HepG2 (cell line): Measurements from ENCODE around the gene PGAP3. TPM values are rescaled to one million over a fixed set of nuclear protein-coding genes. Genes with fewer than 3 reads are reported as not detected.

Experiments
- ATAC-seq: fragments of 200-7000 bp; cut with Tn5 transposase; 3 replicates; pipeline ENCODE4 v1.9.1; 2020; ENCODE audit warnings: mild to moderate bottlenecking, moderate library complexity
- BruUV-seq: library from RNA; stranded (reverse); fragments of 400-500 nt; replicated peaks from 2 replicates; lab custom pipeline; 2021; lab: Mats Ljungman, UMichigan
- CTCF ChIA-PET: fragments of 300-600 bp; formaldehyde crosslinking; extraction: SDS; loops from one replicate; lab custom pipeline; 2021; ENCODE audit warnings: low total read pairs, inconsistent platforms, low intra/inter-chr PET ratio; lab: Yijun Ruan, JAX
- POLR2A ChIA-PET: fragments of 350-600 bp; sonication (Branson Sonifier 250); formaldehyde crosslinking; loops from one replicate; lab custom pipeline; 2020; ENCODE audit warnings: antibody characterized with exemption, inconsistent platforms; lab: Yijun Ruan, JAX
- DNase-seq: peaks from one replicate; pipeline ENCODE4 v3.0.0-alpha.2; 2015; ENCODE audit warnings: low spot score
- FAIRE-seq: peaks from 3 replicates; lab custom pipeline; 2011; peaks lifted over from hg19 to GRCh38; lab: Jason Lieb, UNC
- H2AFZ ChIP-seq: one replicate; pipeline ENCODE4 v1.6.1; 2011; ENCODE audit warnings: low read length, inconsistent platforms
- H3K27ac ChIP-seq: fragments of 300-600 bp; 3 replicates; pipeline ENCODE4 v1.8.0; 2011; ENCODE audit warnings: mixed run types, mild to moderate bottlenecking, mixed read lengths, low read length, inconsistent platforms; ENCODE audit not compliant: insufficient read depth; ENCODE audit errors: extremely low read length
- H3K27me3 ChIP-seq, 2 experiments: fragments of 200-600 bp in 1 of 2; 2 replicates in 1 of 2; 3 replicates in 1 of 2; pipeline versions ENCODE4 v1.6.0 to v1.8.0; 2011; ENCODE audit warnings: low read length in 2 of 2, mild to moderate bottlenecking in 2 of 2, moderate library complexity in 2 of 2, inconsistent platforms in 1 of 2; ENCODE audit not compliant: insufficient read depth in 2 of 2, control insufficient read depth in 1 of 2
- H3K36me3 ChIP-seq, 2 experiments: fragments of 200-600 bp in 1 of 2; replicated peaks in 1 of 2; 2 replicates in 1 of 2; 3 replicates in 1 of 2; pipeline versions ENCODE4 v1.5.1 to v1.8.0; 2011; ENCODE audit warnings: low read length in 2 of 2, inconsistent platforms in 1 of 2; ENCODE audit not compliant: insufficient read depth in 2 of 2, control insufficient read depth in 1 of 2
- H3K4me1 ChIP-seq: 2 replicates; pipeline ENCODE4 v1.5.1; 2012; ENCODE audit warnings: low read length, inconsistent platforms; ENCODE audit not compliant: insufficient read depth
- H3K4me2 ChIP-seq: 2 replicates; pipeline ENCODE4 v1.6.0; 2011; ENCODE audit warnings: low read depth, low read length, inconsistent platforms
- H3K4me3 ChIP-seq, 3 experiments: fragments of 200-600 bp in 1 of 3; sonication (generic), shearing (Covaris generic) in 1 of 3; replicated peaks in 1 of 3; 2 replicates each; pipeline ENCODE4 v1.5.1; 2011 to 2016; ENCODE audit warnings: low read length in 3 of 3, inconsistent platforms in 2 of 3, low read depth in 2 of 3, mild to moderate bottlenecking in 2 of 3, control low read depth in 1 of 3, mixed read lengths in 1 of 3; ENCODE audit not compliant: insufficient read depth in 1 of 3
- H3K79me2 ChIP-seq: one replicate; pipeline ENCODE4 v1.6.1; 2011; ENCODE audit warnings: low read length, inconsistent platforms; ENCODE audit not compliant: insufficient read depth
- H3K9ac ChIP-seq: 2 replicates; pipeline ENCODE4 v1.6.0; 2011; ENCODE audit warnings: mild to moderate bottlenecking, low read depth, low read length, inconsistent platforms; ENCODE audit not compliant: insufficient read depth
- H3K9me3 ChIP-seq: 2 replicates; pipeline ENCODE4 v1.5.1; 2012; ENCODE audit warnings: mild to moderate bottlenecking, low read length
- H4K20me1 ChIP-seq: 2 replicates; pipeline ENCODE4 v1.6.0; 2011; ENCODE audit warnings: inconsistent platforms, mild to moderate bottlenecking, low read length, moderate library complexity; ENCODE audit not compliant: insufficient read depth
- ATF4 ChIP-seq, 2 experiments: fragments of 450-650 bp in 1 of 2; sonication (generic) in 1 of 2; formaldehyde crosslinking; IDR thresholded peaks; 2 replicates each; pipeline versions ENCODE4 v1.5.0 to v1.8.0; 2020 to 2022; ENCODE audit warnings: mild to moderate bottlenecking in 1 of 2, missing genetic modification reagents in 1 of 2
- FOXJ3 ChIP-seq: sonication (generic); formaldehyde crosslinking; IDR thresholded peaks from 2 replicates; pipeline ENCODE4 v1.4.0; 2020; ENCODE audit warnings: missing genetic modification reagents, mild to moderate bottlenecking, borderline replicate concordance
- KDM1A ChIP-seq: IDR thresholded peaks from 2 replicates; pipeline ENCODE4 v1.6.1; 2016; ENCODE audit warnings: missing compliant biosample characterization
- KLF9 ChIP-seq: IDR thresholded peaks from 2 replicates; pipeline ENCODE4 v1.6.1; 2016; ENCODE audit warnings: low read depth
- MTA1 ChIP-seq: sonication (generic); formaldehyde crosslinking; IDR thresholded peaks from 2 replicates; pipeline ENCODE4 v1.4.0; 2020; ENCODE audit warnings: missing genetic modification reagents, mild to moderate bottlenecking, borderline replicate concordance
- MXD1 ChIP-seq: sonication (generic); formaldehyde crosslinking; IDR thresholded peaks from 2 replicates; pipeline ENCODE4 v1.4.0; 2020; ENCODE audit warnings: mild to moderate bottlenecking, missing genetic modification reagents
- NCOA1 ChIP-seq: sonication (generic); formaldehyde crosslinking; IDR thresholded peaks from 2 replicates; pipeline ENCODE4 v1.9.0; 2021; ENCODE audit warnings: missing genetic modification reagents
- NFYB ChIP-seq: sonication (generic); formaldehyde crosslinking; IDR thresholded peaks from 2 replicates; pipeline ENCODE4 v1.4.0; 2020; ENCODE audit warnings: missing genetic modification reagents
- POLR2AphosphoS2 ChIP-seq: IDR thresholded peaks from 2 replicates; pipeline ENCODE4 v1.6.1; 2011; ENCODE audit warnings: low read depth, low read length, improper control_type of control experiment
- SP1 ChIP-seq, 2 experiments: fragments of 450-650 bp in 1 of 2; sonication (generic) in 1 of 2; formaldehyde crosslinking in 1 of 2; IDR thresholded peaks; 2 replicates each; pipeline versions ENCODE4 v1.4.0 to v1.6.1; 2016 to 2020; ENCODE audit warnings: missing genetic modification reagents in 1 of 2
- SP140L ChIP-seq: sonication (generic); formaldehyde crosslinking; IDR thresholded peaks from 2 replicates; pipeline ENCODE4 v1.4.0; 2020; ENCODE audit warnings: missing genetic modification reagents, borderline replicate concordance
- TCF7 ChIP-seq: sonication (generic); IDR thresholded peaks from 2 replicates; pipeline ENCODE4 v1.6.1; 2016; ENCODE audit warnings: antibody characterized with exemption, low read depth
- ZNF530 ChIP-seq: sonication (generic); formaldehyde crosslinking; IDR thresholded peaks from 2 replicates; pipeline ENCODE4 v1.5.0; 2020; ENCODE audit warnings: low read depth, mild to moderate bottlenecking, missing genetic modification reagents
- ZSCAN20 ChIP-seq: sonication (generic); formaldehyde crosslinking; IDR thresholded peaks from 2 replicates; pipeline ENCODE4 v1.4.0; 2020; ENCODE audit warnings: missing genetic modification reagents, mild to moderate bottlenecking, borderline replicate concordance
- WGBS: methylation state at CpG from one replicate; pipeline ENCODE4 v1.1.6; 2017; ENCODE audit warnings: low lambda C conversion rate; 5-methylcytosine and 5-hydroxymethylcytosine counted together
- in situ Hi-C: cut with HindIII; loops from 2 replicates; pipeline ENCODE4 v1.10.0; 2017; ENCODE audit warnings: low pct_unique_long_range_greater_than_20kb; ENCODE audit not compliant: extremely low pct_ligation_motif_present
- intact Hi-C: fragments of 100-400 bp; cut with micrococcal nuclease; formaldehyde crosslinking; loops from one replicate; pipeline ENCODE4 v1.10.0; 2022; ENCODE audit not compliant: unreplicated experiment
- polyA plus RNA-seq, 8 experiments: library from polyadenylated mRNA; depleted of rRNA in 3 of 8; stranded (reverse) in 7 of 8; unstranded in 1 of 8; fragments of >200 nt; fragmentation: Illumina TruSeq in 4 of 8; extraction: Trizol in 4 of 8; gene quantifications; 2 replicates each; pipeline versions ENCODE4 v1.2.1 to v1.2.3, GENCODE V29; 2011 to 2016; ENCODE audit warnings: low read depth in 4 of 8, missing spikeins in 1 of 8, mixed read lengths in 1 of 8; ENCODE audit not compliant: insufficient read depth in 1 of 8
- total RNA-seq, 5 experiments: library from RNA; depleted of rRNA; stranded (reverse); fragments of >200 nt; fragmentation: Illumina TruSeq; extraction: Trizol; gene quantifications; 2 replicates each; pipeline ENCODE4 v1.2.3, GENCODE V29; 2016; ENCODE audit warnings: low read depth in 1 of 5
- TF ChIP-seq, protein P1 (sequence below): sonication (generic); formaldehyde crosslinking; IDR thresholded peaks from 2 replicates; pipeline ENCODE4 v1.4.0; 2020; ENCODE audit warnings: missing genetic modification reagents
- TF ChIP-seq, protein P2 (sequence below): sonication (generic); formaldehyde crosslinking; IDR thresholded peaks from 2 replicates; pipeline ENCODE4 v1.8.0; 2022; ENCODE audit warnings: mild to moderate bottlenecking, missing genetic modification reagents, moderate library complexity
- TF ChIP-seq, protein P3 (sequence below): sonication (generic); formaldehyde crosslinking; conservative IDR thresholded peaks from 2 replicates; pipeline ENCODE4 v1.4.0; 2020; ENCODE audit warnings: missing genetic modification reagents

Gene PGAP3
- total and polyA plus RNA-seq, 2 of the 13 experiments (the other 11 are each of a cell fraction or from before 2014, with no cell fraction given), result 11.9 to 14.6 TPM

GRCh38 chr17:39697961-39698360 is 10.1 kb upstream of the PGAP3 start:
- intact Hi-C loops, result no loop called here

More at GRCh38 chr17:39697961-39698360, 10.1 kb upstream of the PGAP3 start:
- H3K79me2 ChIP-seq, result peaks cover 38% of the 10 kb centered on the region
- BruUV-seq, result no TSS peak
- ChIA-PET POLR2A (interaction anchor here (1.1 to 6.6 kb wide), 3 partner anchors 10 to 33 kb away, joined by 3 to 118 read pairs (median 96); partner anchors contain the start of genes MIEN1 and PGAP3), CTCF (no interaction called here)
- no peaks in the 10 kb centered on the region for H3K27me3 ChIP-seq
- peaks cover 78% of the 10 kb centered on the region for H3K4me1 ChIP-seq
- no peak overlapping the region for H3K4me3 ChIP-seq
- H3K4me2 ChIP-seq, result no peak overlapping the region
- ATAC-seq (no peak), DNase-seq (no peak), FAIRE-seq (no peak)
- in situ Hi-C loops, result no loop called here
- no peak for TF ChIP-seq TCF7
- no peak for TF ChIP-seq ZNF530
- TF ChIP-seq, protein P1, sequence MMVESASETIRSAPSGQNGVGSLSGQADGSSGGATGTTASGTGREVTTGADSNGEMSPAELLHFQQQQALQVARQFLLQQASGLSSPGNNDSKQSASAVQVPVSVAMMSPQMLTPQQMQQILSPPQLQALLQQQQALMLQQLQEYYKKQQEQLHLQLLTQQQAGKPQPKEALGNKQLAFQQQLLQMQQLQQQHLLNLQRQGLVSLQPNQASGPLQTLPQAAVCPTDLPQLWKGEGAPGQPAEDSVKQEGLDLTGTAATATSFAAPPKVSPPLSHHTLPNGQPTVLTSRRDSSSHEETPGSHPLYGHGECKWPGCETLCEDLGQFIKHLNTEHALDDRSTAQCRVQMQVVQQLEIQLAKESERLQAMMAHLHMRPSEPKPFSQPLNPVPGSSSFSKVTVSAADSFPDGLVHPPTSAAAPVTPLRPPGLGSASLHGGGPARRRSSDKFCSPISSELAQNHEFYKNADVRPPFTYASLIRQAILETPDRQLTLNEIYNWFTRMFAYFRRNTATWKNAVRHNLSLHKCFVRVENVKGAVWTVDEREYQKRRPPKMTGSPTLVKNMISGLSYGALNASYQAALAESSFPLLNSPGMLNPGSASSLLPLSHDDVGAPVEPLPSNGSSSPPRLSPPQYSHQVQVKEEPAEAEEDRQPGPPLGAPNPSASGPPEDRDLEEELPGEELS (CRISPR knock-in tag), result no peak
- TF ChIP-seq, protein P2, sequence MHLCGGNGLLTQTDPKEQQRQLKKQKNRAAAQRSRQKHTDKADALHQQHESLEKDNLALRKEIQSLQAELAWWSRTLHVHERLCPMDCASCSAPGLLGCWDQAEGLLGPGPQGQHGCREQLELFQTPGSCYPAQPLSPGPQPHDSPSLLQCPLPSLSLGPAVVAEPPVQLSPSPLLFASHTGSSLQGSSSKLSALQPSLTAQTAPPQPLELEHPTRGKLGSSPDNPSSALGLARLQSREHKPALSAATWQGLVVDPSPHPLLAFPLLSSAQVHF (CRISPR knock-in tag), result no peak
- TF ChIP-seq, protein P3, sequence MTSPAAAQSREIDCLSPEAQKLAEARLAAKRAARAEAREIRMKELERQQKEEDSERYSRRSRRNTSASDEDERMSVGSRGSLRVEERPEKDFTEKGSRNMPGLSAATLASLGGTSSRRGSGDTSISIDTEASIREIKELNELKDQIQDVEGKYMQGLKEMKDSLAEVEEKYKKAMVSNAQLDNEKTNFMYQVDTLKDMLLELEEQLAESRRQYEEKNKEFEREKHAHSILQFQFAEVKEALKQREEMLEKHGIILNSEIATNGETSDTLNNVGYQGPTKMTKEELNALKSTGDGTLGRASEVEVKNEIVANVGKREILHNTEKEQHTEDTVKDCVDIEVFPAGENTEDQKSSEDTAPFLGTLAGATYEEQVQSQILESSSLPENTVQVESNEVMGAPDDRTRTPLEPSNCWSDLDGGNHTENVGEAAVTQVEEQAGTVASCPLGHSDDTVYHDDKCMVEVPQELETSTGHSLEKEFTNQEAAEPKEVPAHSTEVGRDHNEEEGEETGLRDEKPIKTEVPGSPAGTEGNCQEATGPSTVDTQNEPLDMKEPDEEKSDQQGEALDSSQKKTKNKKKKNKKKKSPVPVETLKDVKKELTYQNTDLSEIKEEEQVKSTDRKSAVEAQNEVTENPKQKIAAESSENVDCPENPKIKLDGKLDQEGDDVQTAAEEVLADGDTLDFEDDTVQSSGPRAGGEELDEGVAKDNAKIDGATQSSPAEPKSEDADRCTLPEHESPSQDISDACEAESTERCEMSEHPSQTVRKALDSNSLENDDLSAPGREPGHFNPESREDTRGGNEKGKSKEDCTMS, result no peak
- TF ChIP-seq NCOA1, result no peak
- TF ChIP-seq SP140L, result no peak
- TF ChIP-seq MTA1 (CRISPR knock-in tag), result no peak
- TF ChIP-seq POLR2AphosphoS2, result no peak
- TF ChIP-seq ATF4 (CRISPR knock-in tag; IDR thresholded peaks at IDR 0.05), result no peak
- TF ChIP-seq MXD1 (CRISPR knock-in tag), result no peak
- TF ChIP-seq FOXJ3 (CRISPR knock-in tag), result no peak
- no peak for TF ChIP-seq KDM1A (CRISPR knock-in tag)
- TF ChIP-seq SP1 (IDR thresholded peaks at IDR 0.05), result no peak
- no peak for TF ChIP-seq SP1 (CRISPR knock-in tag; IDR thresholded peaks at IDR 0.05)
- TF ChIP-seq KLF9 (CRISPR knock-in tag), result no peak
- TF ChIP-seq NFYB (CRISPR knock-in tag), result no peak
- TF ChIP-seq ZSCAN20 (CRISPR knock-in tag), result no peak
- WGBS, result 96% methylated on average over 5 of the region's 5 CpGs
- no peak overlapping the region for H2AFZ ChIP-seq
- H3K9ac ChIP-seq, result no peak overlapping the region
- H3K36me3 ChIP-seq, result no peaks in the 10 kb centered on the region
- H4K20me1 ChIP-seq, result no peaks in the 10 kb centered on the region; the same call in 1 of the 2 replicates
- H3K27ac ChIP-seq, result no peak overlapping the region
- no peaks in the 10 kb centered on the region for H3K9me3 ChIP-seq
